Activated T-helper 1 cell treated with anti-CD3 and anti-CD28 coated beads, Interleukin-2, amount 50 U/mL, for 16 hours (primary cell): ENCODE data around the gene ANKS4B.
"Not testable (repeated sequence)": the region's sequence is repeated elsewhere in the genome, so short reads cannot be mapped to it uniquely, and the experiment has no call there.

ENCODE experiments used
- DNase-seq, 2 donors: peaks; one replicate each; pipeline ENCODE4 v3.0.0-alpha.2; 2020; ENCODE audit warnings: low read depth in 1 of 2, low spot score in 1 of 2

ANKS4B gene

DNA sequence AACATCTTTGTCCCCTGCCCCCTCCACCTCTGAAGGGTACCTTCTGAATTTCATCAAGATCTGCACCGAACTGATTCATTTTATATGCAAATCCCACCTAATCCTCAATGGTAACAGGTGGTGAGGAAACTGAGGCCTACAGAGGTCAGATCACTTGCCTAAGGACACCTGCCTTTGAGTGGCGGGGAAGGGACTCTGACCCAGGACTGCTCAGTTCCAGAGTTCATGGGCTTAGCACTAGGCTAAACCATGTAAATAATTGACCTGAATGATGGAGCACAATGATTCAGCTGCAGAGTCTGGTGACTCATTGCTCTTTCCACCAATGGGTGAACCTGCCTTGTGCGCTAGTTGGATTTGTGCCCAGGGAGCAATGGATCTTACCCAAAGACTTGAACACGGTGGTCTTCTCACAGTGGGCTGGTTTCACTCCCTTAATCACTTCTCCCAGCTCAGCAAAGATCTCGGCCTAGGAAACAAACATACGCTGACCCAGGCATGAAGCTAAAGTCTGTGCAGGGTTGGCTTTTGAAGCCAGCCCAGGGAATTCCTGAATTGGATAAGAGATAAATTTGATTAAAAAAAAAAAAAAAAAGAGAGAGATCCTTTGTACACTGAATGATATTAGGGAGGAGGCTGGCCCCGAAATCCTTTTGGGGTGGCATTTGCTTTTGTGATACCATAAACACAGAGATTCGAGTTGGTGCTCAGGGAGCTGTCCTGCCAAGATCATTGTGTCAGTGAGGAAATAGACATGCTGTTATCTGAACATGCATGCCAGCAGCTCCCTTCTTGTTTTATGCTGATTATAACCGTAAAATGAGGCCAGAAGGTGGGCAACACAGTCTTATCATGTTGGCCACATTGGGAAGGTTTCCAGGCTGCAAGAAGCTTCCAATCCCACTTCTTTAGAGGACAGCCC, 27.6 kb downstream of the ANKS4B start:
- DNase-seq: no peak

- no peak for DNase-seq
Measured at GRCh38 chr16:21262779-21263639, 29.5 kb downstream of the ANKS4B start.

GRCh38 chr16:21263640-21264570, 30.4 kb downstream of the ANKS4B start:
- DNase-seq: no peak

GRCh38 chr16:21264571-21265036, 31.1 kb downstream of the ANKS4B start:
- DNase-seq: no peak

DNA sequence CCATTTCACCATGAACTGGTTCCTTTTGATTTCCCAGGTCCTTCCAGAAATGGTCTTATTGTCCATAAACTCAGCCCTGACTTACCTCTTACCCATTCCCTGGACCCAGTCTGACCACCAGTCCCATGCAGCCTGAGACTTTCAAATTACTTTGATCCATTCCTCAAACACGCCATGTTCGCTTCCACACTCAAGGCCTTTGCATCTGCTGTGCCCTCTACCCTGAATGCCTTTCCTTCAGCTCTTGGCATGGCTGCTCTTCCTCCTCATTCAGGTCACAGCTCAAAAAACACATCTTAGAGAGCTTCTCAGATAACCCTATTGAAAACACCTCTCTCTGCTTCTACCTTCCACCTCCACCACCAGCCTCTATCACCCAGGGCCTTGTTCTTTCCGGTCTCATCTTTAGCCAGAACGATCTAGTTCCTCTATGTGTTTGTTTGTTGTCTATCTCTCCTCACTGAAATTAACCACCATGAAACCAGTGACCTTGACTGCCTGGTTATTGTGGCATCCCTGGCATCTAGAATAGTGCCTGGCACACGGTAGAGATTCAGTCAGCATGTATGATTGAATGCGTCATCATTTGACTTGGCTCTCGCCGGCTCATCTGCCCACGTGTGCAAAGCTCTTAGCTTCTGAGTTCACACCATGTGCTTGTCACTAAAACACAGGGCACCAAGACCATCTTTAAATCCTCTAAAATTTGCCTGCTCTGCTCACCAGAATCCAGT, 31.8 kb downstream of the ANKS4B start:
- no peak for DNase-seq

GRCh38 chr16:21267298-21267697, 33.8 kb downstream of the ANKS4B start:
- DNase-seq: no peak

GRCh38 chr16:21268236-21268635, 34.7 kb downstream of the ANKS4B start:
- no peak for DNase-seq

DNA sequence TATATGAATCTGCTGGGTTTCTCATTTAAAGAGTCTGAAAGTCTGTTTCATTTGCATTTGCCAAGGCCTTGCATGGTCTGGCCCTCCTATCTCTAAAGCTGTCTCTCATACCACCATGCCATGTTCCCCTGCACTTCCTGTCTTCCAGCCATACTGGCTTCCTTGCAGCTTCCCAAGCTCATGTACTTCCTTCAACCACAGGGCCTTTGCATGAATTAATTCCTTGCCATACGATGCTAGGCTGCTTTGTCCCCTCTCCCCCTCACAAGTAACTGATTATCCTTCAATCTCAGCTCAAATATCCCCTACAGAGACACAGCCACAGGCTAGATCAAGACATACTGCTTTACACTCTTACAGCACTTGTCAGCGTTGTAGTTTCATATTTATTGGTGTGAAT, 38.8 kb downstream of the ANKS4B start:
- no peak for DNase-seq

- not testable (repeated sequence) for DNase-seq
Measured at GRCh38 chr16:21272763-21273162, 39.3 kb downstream of the ANKS4B start.

DNA sequence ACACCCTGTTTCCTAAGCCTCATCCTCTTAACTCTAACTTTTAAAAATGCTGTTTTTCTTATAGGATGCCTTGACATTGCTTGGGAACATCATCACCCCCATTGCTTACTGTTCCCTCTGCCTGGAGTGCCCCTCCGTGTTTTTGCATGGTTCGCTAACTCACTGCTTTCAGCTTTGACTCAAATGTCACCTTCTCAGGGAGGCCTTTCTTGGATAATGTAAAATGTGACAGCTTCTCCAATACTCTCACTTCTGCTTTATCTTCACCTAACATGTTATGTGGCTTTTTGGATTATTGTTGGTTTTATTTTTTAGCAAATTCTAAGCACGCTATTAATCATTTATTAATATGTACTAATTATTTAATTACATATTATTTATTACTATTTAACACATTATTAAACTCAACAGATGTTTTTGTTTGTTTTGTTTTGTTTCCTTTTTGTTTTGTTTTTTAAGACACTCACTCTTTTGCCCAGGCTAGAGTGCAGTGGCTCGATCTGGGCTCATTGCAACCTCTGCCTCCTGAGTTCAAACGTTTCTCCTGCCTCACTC, 40.8 kb downstream of the ANKS4B start:
- no peak for DNase-seq

DNA sequence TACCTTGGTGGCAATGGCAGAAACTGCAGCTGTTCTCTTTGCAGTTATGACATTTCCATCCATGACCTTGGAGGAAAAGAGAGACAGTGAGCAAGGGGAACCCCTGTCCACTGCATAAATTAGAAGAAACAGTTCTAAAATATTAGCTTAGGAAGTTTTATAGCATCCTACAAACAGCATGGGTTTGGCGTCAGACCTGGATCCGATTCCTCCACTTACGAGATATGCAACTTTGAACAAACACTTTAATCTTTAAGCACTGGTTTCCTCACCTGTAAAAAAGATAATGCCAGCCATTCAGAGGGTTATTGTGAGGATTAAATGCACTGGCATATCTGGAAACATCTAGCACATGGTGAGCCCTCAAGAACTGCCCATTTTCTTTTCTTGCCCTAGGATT, 42.0 kb downstream of the ANKS4B start:
- no peak for DNase-seq

GRCh38 chr16:21276090-21276489, 42.6 kb downstream of the ANKS4B start:
- no peak for DNase-seq

DNA sequence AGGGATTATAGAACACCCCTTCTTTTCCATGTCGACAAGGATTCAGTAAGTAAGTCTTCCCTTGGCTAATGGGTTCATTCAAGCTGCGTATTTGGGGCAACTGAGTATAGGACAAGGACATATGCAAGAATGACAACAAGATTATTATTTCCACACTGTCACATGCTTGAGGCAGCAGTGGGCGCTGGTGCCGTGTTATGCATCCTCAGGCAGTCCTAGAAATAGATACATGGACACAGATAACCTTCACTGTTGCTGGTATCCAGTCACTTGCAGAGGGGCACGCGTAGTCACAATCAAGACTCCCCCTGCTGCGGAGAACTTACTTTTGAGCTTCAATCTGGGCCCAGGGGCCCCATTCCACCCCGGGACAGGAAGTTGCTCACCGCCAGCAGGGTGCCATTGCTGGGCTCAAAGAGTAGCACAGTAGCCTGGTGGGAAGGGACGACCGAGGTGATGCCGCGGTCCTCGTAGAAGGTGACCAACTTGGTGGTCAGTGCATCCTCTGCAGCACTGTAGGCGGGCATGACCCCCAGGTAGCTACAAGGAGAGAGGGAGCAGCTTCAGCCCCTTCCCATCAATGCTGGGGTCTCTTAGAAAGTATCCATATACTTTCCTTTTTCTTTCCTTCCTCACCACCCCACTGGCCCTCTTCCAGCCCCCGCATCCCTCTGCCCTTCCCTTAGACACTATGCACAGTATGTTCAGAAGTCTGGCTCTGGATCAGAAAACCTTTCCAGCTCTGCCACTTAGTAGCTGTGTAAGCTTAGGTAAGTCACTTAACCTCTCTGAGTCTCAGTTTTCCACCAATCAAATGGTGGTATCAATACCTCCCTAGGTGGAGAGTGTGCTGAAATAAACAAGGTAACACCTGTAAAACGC, 43.8 kb downstream of the ANKS4B start:
- DNase-seq: no peak

DNA sequence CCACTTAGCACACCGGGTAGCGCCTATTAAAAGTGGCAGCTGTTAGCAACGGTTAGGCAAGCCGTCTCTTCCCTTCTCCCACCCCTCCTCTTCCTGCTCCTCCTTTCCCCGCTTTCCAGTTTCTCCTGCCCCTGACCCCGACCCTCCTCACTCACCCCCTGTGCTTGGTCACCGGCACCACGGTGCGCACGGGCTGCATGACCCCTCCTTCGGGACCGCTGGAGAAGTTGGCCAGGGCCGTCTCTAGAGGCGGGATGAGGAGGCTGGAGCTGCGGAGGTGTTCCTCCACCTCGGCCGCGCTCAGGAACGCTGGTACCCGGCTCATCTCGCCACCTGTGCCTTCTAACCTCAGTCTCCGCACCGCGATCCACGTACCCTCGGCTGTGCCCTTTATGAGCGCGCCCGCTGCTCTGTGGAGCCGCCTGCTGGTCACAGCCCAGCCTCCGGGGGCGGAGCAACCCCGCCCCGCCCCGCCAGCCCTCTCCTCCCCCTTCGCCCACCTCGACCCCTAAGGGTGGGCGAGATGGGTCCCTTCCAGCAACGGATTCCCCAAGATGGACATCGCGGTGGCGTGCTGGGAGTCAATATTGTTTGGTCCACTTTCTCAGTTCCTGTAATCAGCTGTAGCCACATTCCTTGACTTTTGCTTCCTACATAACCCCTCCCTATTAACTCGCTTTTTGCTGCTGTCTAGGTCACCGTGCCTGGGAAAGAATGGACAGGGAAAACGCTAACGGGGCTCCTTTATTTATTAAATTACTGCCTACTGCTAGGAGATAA, 44.6 kb downstream of the ANKS4B start, which contains the start of gene CRYM:
CRYM (minus strand) TSS at position 364 of the 780 bp plus-strand sequence; CDS start at position 325, 39 bp downstream.
- no peak for DNase-seq

DNA sequence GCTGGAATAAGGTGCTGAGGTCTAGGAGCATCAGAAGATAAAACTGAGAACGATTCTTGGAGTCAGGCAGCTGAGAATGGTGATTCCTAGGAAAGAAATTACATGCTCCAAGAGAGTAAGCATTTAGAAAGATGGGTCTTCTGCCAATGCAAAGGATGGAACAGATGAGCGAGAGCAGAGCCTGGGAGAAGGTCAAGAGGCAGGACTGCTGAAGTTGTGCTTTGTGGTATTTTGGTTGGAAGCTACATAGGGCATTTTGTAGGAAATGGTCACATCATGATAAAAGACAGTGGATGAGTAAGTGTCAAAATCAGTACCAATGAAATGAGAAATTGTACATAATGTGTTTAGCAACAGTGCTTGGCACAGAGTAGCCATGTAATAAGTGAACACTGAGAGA, 46.0 kb downstream of the ANKS4B start:
- DNase-seq: no peak

- no peak for DNase-seq
Measured at GRCh38 chr16:21281698-21282389, 48.3 kb downstream of the ANKS4B start.

DNA sequence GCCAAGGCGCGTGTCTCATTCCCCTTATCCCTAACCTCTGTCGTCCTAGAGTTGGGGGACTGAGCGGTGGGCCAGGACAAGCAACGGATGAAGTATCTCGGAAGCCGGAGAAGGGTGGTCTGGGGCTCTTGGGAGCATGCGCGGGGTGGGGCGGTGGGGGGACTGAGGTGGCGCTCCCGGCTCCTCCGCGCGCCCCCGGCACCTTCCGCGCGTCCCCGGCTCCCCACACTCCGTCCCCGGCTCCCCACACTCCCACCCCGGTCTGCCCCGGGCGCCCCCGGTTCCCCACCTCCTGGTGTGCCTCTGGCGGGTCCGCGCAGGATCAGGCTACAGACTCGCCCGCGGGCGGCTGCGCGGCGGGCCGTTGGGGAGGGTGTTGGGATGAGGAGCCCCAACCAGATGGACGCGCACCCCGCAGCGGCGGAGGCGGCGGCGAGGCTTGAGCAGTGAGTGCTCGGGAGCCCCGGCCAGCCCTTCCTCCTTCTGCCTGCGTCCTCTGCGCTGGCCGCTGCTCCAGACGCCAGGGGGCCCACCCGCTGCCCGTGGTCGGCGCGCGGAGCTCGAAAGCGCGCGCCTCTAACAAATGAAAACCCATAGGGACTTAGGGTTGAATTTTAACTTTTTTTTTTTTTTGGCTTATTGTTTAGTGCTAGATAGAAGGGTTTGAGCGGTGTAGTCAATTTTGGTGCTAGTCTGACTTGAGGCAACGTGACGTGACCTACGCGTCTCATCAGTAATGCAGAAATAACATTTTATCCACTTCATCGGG, 50.2 kb downstream of the ANKS4B start:
- DNase-seq: no peak
